GM19351 (cell line): ENCODE results near the gene C22orf31.
"Not testable (repeated sequence)": the region's sequence is repeated elsewhere in the genome, so short reads cannot be mapped to it uniquely, and the experiment has no call there.

Experiments used
- ATAC-seq: cut with Tn5 transposase; IDR thresholded peaks from one replicate; pipeline ENCODE4 v1.9.1; 2021; ENCODE audit warnings: mild to moderate bottlenecking, moderate library complexity; ENCODE audit not compliant: unreplicated experiment

The C22orf31 gene

DNA sequence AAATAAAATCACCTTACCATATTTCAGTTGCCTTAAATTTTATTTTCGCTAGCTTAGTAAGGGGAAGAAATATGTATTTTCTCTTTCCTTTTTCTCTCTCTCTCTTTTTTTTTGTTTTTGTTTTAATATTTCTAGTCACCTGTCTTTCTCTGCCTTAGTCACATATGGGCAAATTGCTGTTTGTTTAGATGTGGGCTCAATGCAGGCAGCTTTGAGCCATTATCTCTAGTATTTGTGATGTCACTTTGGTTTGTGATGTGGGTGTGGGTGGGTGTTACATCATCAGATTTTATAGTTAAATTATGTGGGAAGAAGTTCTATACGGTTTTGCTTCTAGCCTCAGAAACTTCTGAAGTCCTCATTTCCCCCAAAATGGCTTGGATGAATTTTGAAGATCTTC is at the start of gene C22orf31:
TSS of gene C22orf31 (minus strand) at position 59 of the 400 bp plus-strand sequence. CDS start at position 20, 39 bp downstream.
- no peak for ATAC-seq

GRCh38 chr22:29110946-29111345 is 49.3 kb upstream of the C22orf31 start:
- no peak for ATAC-seq

GRCh38 chr22:29109822-29110221 is 48.2 kb upstream of the C22orf31 start:
- no peak for ATAC-seq

DNA sequence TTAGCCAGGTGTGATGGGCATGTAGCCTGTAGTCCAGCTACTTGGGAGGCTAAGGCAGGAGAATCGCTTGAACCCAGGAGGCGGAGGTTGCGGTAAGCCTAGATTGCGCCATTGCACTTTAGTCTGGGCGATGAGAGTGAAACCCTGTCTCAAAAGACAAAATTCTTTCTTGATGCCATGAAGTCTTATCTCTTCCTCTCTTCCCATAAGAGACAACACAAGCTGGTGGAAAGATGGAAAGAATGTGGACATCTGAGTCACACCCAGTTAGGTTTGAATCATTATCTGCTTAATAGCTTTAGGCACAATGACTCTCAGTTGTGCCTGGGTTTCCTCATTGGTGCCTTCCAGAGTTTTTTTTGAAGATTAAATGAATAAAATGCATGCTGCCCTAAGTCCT is 46.5 kb upstream of the C22orf31 start:
- no peak for ATAC-seq

- ATAC-seq, result no peak
Observed at GRCh38 chr22:29106839-29107238, 45.2 kb upstream of the C22orf31 start.

DNA sequence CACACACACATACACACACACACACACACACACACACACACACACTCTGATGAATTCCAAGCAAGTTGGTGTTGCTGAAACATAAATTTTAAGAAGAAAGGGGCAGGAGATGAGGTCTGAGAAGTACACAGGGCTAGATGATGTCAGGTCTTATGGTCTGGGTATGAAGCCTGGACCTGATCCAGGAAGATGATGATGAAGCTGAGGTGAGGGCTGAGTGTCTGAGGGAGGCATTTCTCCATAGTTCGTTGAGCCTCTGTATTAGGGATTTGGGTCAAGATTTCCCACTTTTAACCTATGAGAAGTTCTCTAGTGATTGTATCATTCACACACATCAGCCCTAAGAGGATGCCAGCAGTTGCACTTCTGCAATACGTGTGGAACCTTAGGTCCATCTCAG is 43.8 kb upstream of the C22orf31 start:
- no peak for ATAC-seq

DNA sequence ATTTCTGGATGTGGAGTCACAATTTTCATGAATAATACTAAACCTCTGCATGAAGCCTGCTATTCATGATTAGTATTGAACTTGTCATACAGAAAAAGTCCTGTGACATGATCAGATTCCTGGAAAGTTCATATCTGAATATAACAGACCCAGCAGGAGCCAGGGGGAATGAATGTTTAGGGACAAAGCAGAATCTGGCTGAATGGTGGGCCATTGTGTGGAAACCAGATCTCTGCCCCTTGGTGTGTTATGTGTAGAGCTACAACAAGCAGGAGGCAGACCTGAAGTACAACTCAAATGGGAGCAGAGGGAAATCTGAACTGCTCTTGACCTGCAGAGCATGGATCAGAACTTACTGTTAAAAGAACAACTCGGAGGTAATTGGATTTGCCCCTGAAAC is 41.5 kb upstream of the C22orf31 start:
- ATAC-seq, result no peak

- ATAC-seq, result no peak
Observed at GRCh38 chr22:29102300-29102699, 40.7 kb upstream of the C22orf31 start.

- no peak for ATAC-seq
Observed at GRCh38 chr22:29098296-29098695, 36.7 kb upstream of the C22orf31 start.

GRCh38 chr22:29096736-29097669 is 35.4 kb upstream of the C22orf31 start:
- no peak for ATAC-seq

GRCh38 chr22:29095459-29095858 is 33.8 kb upstream of the C22orf31 start:
- ATAC-seq, result no peak

GRCh38 chr22:29093501-29094300 is 32.1 kb upstream of the C22orf31 start:
- ATAC-seq, result no peak

DNA sequence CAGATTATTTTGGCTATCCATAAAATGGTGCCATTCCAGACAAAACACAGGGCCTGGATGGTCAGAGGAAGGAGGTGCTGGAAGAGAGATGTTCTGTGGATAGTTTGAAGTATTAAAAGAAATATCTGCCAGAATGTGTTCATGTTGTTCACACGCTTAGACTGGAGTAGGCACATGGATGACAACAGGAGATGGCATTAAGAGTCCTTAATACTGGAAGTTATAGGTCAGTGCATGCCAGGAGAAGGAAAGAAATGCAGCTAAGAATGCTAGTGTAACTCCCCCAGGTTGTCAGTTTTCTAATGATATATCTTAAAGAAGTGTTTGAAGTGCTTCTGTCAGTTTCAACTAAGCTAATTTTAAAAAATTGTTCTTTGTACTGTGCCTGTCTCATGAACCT is 31.4 kb upstream of the C22orf31 start:
- no peak for ATAC-seq

DNA sequence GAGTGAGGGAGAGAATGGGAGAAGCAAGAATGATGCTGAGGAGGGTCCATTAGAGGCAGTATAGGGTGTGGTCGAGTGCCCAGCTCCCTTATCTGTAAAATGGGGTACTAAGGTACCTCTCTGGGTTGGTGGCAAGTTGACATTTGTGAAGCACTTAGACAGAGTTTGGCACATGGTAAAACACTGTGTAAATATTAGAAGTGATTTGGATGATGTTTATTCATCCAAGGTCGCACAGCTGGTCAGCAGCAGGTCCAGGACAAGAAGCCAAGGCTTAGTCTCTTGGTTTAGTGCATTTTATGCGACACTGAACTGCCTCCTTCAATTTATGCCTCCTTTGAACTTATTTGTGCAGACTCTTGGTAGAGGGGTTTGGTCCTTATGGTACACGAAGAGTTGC is 30.6 kb upstream of the C22orf31 start:
- ATAC-seq, result no peak

GRCh38 chr22:29090039-29090438 is 28.4 kb upstream of the C22orf31 start:
- no peak for ATAC-seq

DNA sequence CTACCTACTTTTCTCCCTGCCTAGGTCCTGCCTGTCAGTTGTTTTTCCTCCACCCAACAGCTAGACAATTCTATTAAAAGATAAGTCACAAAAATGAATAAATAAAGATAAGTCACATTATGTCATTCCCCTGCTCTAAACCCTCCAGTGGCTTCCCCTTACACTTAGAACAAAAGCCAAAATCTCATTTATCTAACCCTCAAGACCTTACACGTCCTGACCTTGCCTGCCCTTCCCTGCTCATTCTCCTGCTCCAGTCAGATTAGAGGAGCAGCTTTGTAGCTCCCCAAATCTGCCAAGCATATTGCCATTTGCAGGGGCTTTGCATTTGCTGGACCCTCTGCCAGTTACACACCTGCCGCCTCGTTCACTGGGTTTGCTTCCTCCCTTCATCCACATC is 27.9 kb upstream of the C22orf31 start:
- no peak for ATAC-seq

GRCh38 chr22:29088809-29089208 is 27.2 kb upstream of the C22orf31 start:
- no peak for ATAC-seq

GRCh38 chr22:29087012-29087411 is 25.4 kb upstream of the C22orf31 start:
- no peak for ATAC-seq

GRCh38 chr22:29083933-29084591 is 22.4 kb upstream of the C22orf31 start:
- ATAC-seq, result no peak

GRCh38 chr22:29083576-29083932 is 21.9 kb upstream of the C22orf31 start:
- not testable (repeated sequence) for ATAC-seq

- no peak for ATAC-seq
Observed at GRCh38 chr22:29082826-29083545, 21.4 kb upstream of the C22orf31 start.
